Left lung (tissue), 10 donors: ENCODE measurements around the gene TUBGCP5. TPM values are rescaled to one million over a fixed set of nuclear protein-coding genes. Genes with fewer than 3 reads are reported as not detected.

ENCODE experiments used
- ATAC-seq: fragments of 200-7000 bp; cut with Tn5 transposase; one replicate; pipeline ENCODE4 v1.9.1; 2020; ENCODE audit warnings: moderate library complexity
- DNase-seq, 4 donors: peaks; one replicate each; pipeline ENCODE4 v3.0.0-alpha.2; 2013 to 2020
- H3K27ac ChIP-seq, 2 donors: fragments of 200-600 bp; sonication (generic) in 1 of 2; one replicate each; pipeline versions ENCODE4 v1.5.0 to v1.8.0; 2020 to 2021
- H3K27me3 ChIP-seq, 2 donors: fragments of 200-600 bp; sonication (generic) in 1 of 2; one replicate each; pipeline versions ENCODE4 v1.5.0 to v1.8.0; 2020 to 2021
- H3K36me3 ChIP-seq, 2 donors: fragments of 200-600 bp; sonication (generic) in 1 of 2; one replicate each; pipeline versions ENCODE4 v1.5.0 to v1.8.0; 2020 to 2021
- H3K4me1 ChIP-seq, 2 donors: fragments of 200-600 bp; one replicate each; pipeline ENCODE4 v1.8.0; 2021
- H3K4me3 ChIP-seq, 2 donors: fragments of 200-600 bp; sonication (generic) in 1 of 2; one replicate each; pipeline versions ENCODE4 v1.5.0 to v1.8.0; 2020 to 2021; ENCODE audit warnings: mild to moderate bottlenecking in 1 of 2
- H3K9me3 ChIP-seq, 2 donors: fragments of 200-600 bp; sonication (generic) in 1 of 2; one replicate each; pipeline versions ENCODE4 v1.5.0 to v1.8.0; 2020 to 2021
- intact Hi-C, 2 donors: fragments of 100-400 bp; cut with DNase I; formaldehyde crosslinking; loops; one replicate each; pipeline versions ENCODE4 v1.11.2 to v1.14.2; 2022
- polyA plus RNA-seq, 6 donors: library from polyadenylated mRNA; unstranded; fragments of 120-200 nt; gene quantifications; one replicate each; pipeline ENCODE4 v1.2.1, GENCODE V29; 2013; ENCODE audit not compliant: insufficient read length in 6 of 6
- total RNA-seq, 2 donors: library from RNA; stranded (reverse); fragmentation: NEBNext Ultra II Directional; extraction: Animal tissue kit (Norgen Biotek cat#: 25700); gene quantifications; one replicate each; pipeline ENCODE4 v1.2.1, GENCODE V29; 2021
- TF ChIP-seq, protein P1 (sequence below), 2 donors: fragments of 200-600 bp; sonication (generic) in 1 of 2; IDR thresholded peaks; one replicate each; pipeline versions ENCODE4 v1.5.0 to v1.8.0; 2021; ENCODE audit warnings: antibody characterized with exemption in 2 of 2
- donor health status: DM: no; HTN: yes; CAD: no.
- donor health status: DM: no; HTN: no; CAD: no.

TUBGCP5 gene
- total and polyA plus RNA-seq, 8 donors = 13.1 to 41.4 (median 32.6) TPM

DNA sequence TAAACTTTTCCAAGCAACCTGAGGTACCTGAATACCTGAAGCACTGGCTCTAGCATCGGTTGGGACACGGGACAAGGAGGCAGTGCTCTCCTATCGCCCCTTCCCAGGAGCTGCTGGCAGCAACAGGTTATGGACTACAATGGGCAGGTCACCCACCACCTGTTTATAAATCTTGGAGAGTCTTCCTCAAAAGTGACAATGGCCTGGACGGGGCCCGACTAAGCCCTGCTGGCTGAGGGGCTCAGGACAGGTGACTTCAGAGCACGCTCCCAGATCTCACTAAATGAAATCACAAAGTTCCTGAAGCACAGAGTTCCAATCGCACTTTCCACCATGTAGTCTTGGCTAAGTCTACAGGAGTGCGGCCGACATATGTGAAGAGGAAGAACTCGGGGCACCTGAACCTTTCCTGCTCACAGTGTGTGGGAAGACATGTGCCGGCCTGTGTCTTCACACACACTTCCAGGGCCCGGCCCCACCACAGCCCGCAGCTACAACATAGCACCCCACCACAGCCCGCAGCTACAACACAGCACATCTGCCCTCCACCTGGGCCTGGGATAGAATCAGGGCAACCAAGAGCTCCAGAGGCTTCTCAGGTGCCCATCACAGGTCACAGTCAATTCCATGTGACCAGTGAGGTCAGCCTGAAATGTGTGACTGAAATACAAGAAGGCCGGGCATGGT lies 72.1 kb downstream of the TUBGCP5 start:
- Histone ChIP-seq H3K4me1 (peaks cover 0 to 51% of the 10 kb centered on the region in 2 donors), H3K36me3 (no peaks in the 10 kb centered on the region), H3K27me3 (no peaks in the 10 kb centered on the region), H3K27ac (no peak overlapping the region), H3K4me3 (no peak overlapping the region), H3K9me3 (no peaks in the 10 kb centered on the region)
- DNase-seq (no peak), ATAC-seq (no peak)
- TF ChIP-seq, protein P1, sequence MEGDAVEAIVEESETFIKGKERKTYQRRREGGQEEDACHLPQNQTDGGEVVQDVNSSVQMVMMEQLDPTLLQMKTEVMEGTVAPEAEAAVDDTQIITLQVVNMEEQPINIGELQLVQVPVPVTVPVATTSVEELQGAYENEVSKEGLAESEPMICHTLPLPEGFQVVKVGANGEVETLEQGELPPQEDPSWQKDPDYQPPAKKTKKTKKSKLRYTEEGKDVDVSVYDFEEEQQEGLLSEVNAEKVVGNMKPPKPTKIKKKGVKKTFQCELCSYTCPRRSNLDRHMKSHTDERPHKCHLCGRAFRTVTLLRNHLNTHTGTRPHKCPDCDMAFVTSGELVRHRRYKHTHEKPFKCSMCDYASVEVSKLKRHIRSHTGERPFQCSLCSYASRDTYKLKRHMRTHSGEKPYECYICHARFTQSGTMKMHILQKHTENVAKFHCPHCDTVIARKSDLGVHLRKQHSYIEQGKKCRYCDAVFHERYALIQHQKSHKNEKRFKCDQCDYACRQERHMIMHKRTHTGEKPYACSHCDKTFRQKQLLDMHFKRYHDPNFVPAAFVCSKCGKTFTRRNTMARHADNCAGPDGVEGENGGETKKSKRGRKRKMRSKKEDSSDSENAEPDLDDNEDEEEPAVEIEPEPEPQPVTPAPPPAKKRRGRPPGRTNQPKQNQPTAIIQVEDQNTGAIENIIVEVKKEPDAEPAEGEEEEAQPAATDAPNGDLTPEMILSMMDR (IDR thresholded peaks at IDR 0.05) = no peak
- intact Hi-C loops = no loop called here

GRCh38 chr15:22966321-22967083 lies 72.9 kb downstream of the TUBGCP5 start:
- peaks cover 0 to 58% of the 10 kb centered on the region in 2 donors for H3K4me1 ChIP-seq
- TF ChIP-seq, protein P1 (IDR thresholded peaks at IDR 0.05) = no peak
- no peaks in the 10 kb centered on the region for H3K9me3 ChIP-seq
- intact Hi-C loops = no loop called here
- H3K36me3 ChIP-seq = no peaks in the 10 kb centered on the region
- no peaks in the 10 kb centered on the region for H3K27me3 ChIP-seq
- H3K4me3 ChIP-seq = no peak overlapping the region
- ATAC-seq = no peak
- no peak overlapping the region for H3K27ac ChIP-seq
- DNase-seq = no peak

DNA sequence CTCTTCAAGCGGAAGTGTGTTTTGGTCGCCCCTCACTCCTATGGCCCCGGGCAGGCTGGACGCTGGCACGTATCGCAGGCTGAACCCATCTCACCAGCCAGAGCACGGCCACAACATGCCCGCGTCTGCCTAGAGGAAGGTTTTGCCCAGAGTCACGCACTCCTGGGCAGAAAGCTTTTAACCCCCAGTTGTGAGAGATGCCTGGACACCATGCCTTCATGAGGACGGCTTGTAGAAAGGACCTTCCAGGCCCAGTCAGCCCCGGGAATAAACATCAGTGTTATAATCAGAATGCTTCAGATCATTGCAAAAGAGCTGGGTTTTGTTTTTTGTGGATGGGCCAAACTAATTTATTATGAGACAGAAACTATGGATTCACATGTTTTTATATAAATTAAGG lies 75.7 kb downstream of the TUBGCP5 start:
- Histone ChIP-seq H3K27ac (peak overlapping the region in 1 of 2 donors; percentile 37), H3K9me3 (no peaks in the 10 kb centered on the region), H3K27me3 (no peaks in the 10 kb centered on the region), H3K4me1 (peaks cover 6 to 82% of the 10 kb centered on the region in 2 donors), H3K36me3 (no peaks in the 10 kb centered on the region), H3K4me3 (no peak overlapping the region)
- TF ChIP-seq, protein P1 (IDR thresholded peaks at IDR 0.05) = no peak
- ATAC-seq = no peak
- no peak for DNase-seq
- intact Hi-C loops = no loop called here

GRCh38 chr15:22962611-22963010 lies 76.8 kb downstream of the TUBGCP5 start:
- Histone ChIP-seq H3K9me3 (no peaks in the 10 kb centered on the region), H3K27me3 (no peaks in the 10 kb centered on the region), H3K4me3 (no peak overlapping the region), H3K36me3 (no peaks in the 10 kb centered on the region), H3K27ac (no peak overlapping the region), H3K4me1 (peaks cover 6 to 73% of the 10 kb centered on the region in 2 donors)
- DNase-seq = no peak
- TF ChIP-seq, protein P1 (IDR thresholded peaks at IDR 0.05) = no peak
- intact Hi-C loops = no loop called here
- ATAC-seq = no peak

DNA sequence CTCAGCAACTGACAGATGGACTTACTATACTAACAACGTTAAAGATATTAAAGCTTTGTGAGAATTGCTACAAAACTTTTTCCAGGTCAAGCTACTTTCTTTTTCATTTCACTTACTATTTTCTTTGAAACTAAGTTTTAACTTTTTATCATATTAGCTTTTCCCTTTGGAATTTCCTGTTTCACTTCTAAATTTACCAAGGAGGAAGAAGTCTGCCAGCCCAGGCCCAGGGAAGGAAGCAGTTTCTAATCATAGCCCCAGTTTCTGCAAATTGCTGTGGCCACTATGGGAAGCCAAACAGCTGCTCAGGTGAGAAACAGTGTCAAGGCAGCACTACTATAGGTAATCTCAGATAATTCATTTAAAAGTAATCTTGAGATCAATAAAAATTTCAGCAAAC lies 77.6 kb downstream of the TUBGCP5 start:
- no peaks in the 10 kb centered on the region for H3K27me3 ChIP-seq
- no peaks in the 10 kb centered on the region for H3K9me3 ChIP-seq
- TF ChIP-seq, protein P1 (IDR thresholded peaks at IDR 0.05) = no peak
- ATAC-seq = no peak
- H3K27ac ChIP-seq = peak overlapping the region in 1 of 2 donors; percentile 70
- intact Hi-C loops = no loop called here
- peaks cover 6 to 71% of the 10 kb centered on the region in 2 donors for H3K4me1 ChIP-seq
- no peaks in the 10 kb centered on the region for H3K36me3 ChIP-seq
- no peak for DNase-seq
- H3K4me3 ChIP-seq = no peak overlapping the region
